Peyer's patch (tissue), 4 donors: Measurements from ENCODE around the gene RFX2. TPM values are rescaled to one million over a fixed set of nuclear protein-coding genes. Genes with fewer than 3 reads are reported as not detected.
A peak's percentile ranks its signal among the peaks of the same experiment; 100 is the strongest.

Experiments
- DNase-seq, 3 donors: peaks; one replicate each; pipeline ENCODE4 v3.0.0-alpha.2; 2017 to 2019
- H3K27ac ChIP-seq, 4 donors: fragments of 200-600 bp; sonication (generic); one replicate each; pipeline ENCODE4 v1.5.1; 2016 to 2019
- H3K27me3 ChIP-seq, 2 donors: fragments of 200-600 bp; sonication (generic); one replicate each; pipeline ENCODE4 v1.5.1; 2019
- H3K36me3 ChIP-seq, 3 donors: fragments of 200-600 bp; sonication (generic); one replicate each; pipeline ENCODE4 v1.5.1; 2016 to 2019
- H3K4me1 ChIP-seq, 4 donors: fragments of 200-600 bp; sonication (generic); one replicate each; pipeline ENCODE4 v1.5.1; 2016 to 2019
- H3K4me3 ChIP-seq, 4 donors: fragments of 200-600 bp; sonication (generic); 1 replicate in 3 of 4; 2 replicates in 1 of 4; pipeline ENCODE4 v1.5.1; 2016 to 2019; ENCODE audit warnings: mild to moderate bottlenecking in 1 of 4
- H3K9me3 ChIP-seq, 4 donors: fragments of 200-600 bp; sonication (generic); one replicate each; pipeline ENCODE4 v1.5.1; 2016 to 2019; ENCODE audit warnings: mild to moderate bottlenecking in 1 of 4
- POLR2A ChIP-seq, 2 donors: fragments of 450-650 bp; IDR thresholded peaks; one replicate each; pipeline ENCODE4 v1.5.1; 2017; ENCODE audit warnings: antibody characterized with exemption in 2 of 2, mild to moderate bottlenecking in 2 of 2, moderate library complexity in 2 of 2
- total RNA-seq, 4 donors: library from RNA; depleted of rRNA; stranded (reverse); fragments of >200 nt; gene quantifications; one replicate each; pipeline ENCODE4 v1.1.0, GENCODE V29; 2016
- TF ChIP-seq, protein P1 (sequence below), 6 experiments: fragments of 450-650 bp in 4 of 6; fragments of 200-600 bp in 2 of 6; sonication (generic) in 1 of 6; IDR thresholded peaks; one replicate each; pipeline ENCODE4 v1.5.1; 2017 to 2019; ENCODE audit warnings: antibody characterized with exemption in 6 of 6, mild to moderate bottlenecking in 3 of 6, moderate library complexity in 1 of 6

The RFX2 gene
- total RNA-seq, 4 donors from 2014 or later, result 2.6 to 33.9 (median 10.3) TPM

DNA sequence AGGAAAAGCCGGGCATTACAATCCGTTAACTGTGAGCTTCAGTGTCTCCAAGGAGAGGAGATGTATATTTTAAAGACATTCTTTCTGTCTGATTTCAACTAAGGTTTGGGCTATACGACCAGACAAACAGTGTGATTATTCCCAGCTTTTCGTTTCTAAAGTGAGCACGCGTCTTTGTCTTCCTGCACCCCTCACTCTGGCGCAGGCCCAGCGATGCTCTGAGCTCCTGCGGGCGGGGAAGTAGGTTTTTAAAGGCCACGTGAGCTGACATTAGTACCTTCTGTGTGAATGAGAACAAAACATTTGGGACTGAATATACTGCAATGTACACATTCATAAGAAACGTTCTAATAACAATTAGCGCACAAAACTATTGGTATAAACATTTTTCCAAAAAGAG lies 117.1 kb downstream of the RFX2 start:
- H3K36me3 ChIP-seq, result peaks cover 0 to 16% (median 0%) of the 10 kb centered on the region in 3 donors
- no peaks in the 10 kb centered on the region for H3K9me3 ChIP-seq
- H3K4me1 ChIP-seq, result peaks cover 0 to 9% (median 0%) of the 10 kb centered on the region in 4 donors
- H3K4me3 ChIP-seq, result no peak overlapping the region
- DNase-seq, result no peak
- TF ChIP-seq, protein P1, sequence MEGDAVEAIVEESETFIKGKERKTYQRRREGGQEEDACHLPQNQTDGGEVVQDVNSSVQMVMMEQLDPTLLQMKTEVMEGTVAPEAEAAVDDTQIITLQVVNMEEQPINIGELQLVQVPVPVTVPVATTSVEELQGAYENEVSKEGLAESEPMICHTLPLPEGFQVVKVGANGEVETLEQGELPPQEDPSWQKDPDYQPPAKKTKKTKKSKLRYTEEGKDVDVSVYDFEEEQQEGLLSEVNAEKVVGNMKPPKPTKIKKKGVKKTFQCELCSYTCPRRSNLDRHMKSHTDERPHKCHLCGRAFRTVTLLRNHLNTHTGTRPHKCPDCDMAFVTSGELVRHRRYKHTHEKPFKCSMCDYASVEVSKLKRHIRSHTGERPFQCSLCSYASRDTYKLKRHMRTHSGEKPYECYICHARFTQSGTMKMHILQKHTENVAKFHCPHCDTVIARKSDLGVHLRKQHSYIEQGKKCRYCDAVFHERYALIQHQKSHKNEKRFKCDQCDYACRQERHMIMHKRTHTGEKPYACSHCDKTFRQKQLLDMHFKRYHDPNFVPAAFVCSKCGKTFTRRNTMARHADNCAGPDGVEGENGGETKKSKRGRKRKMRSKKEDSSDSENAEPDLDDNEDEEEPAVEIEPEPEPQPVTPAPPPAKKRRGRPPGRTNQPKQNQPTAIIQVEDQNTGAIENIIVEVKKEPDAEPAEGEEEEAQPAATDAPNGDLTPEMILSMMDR (IDR thresholded peaks at IDR 0.05), result no peak
- no peak for TF ChIP-seq POLR2A (IDR thresholded peaks at IDR 0.05)
- H3K27me3 ChIP-seq, result no peaks in the 10 kb centered on the region
- peak overlapping the region in 2 of 4 donors; percentile 15 to 22 for H3K27ac ChIP-seq

- no peak for DNase-seq
- Histone ChIP-seq H3K9me3 (no peaks in the 10 kb centered on the region), H3K4me1 (peaks cover 0 to 9% (median 0%) of the 10 kb centered on the region in 4 donors), H3K4me3 (no peak overlapping the region), H3K27me3 (no peaks in the 10 kb centered on the region), H3K27ac (peak overlapping the region in 2 of 4 donors; percentile 15 to 22), H3K36me3 (peaks cover 0 to 15% (median 0%) of the 10 kb centered on the region in 3 donors)
- no peak for TF ChIP-seq POLR2A (IDR thresholded peaks at IDR 0.05)
- TF ChIP-seq, protein P1 (IDR thresholded peaks at IDR 0.05), result no peak
Observed at GRCh38 chr19:5992756-5993155, 117.5 kb downstream of the RFX2 start.

- H3K36me3 ChIP-seq, result peaks cover 0 to 8% (median 0%) of the 10 kb centered on the region in 3 donors
- TF ChIP-seq POLR2A (IDR thresholded peaks at IDR 0.05), result no peak
- TF ChIP-seq, protein P1 (IDR thresholded peaks at IDR 0.05), result no peak
Observed at GRCh38 chr19:5991244-5991838, 119.0 kb downstream of the RFX2 start.

DNA sequence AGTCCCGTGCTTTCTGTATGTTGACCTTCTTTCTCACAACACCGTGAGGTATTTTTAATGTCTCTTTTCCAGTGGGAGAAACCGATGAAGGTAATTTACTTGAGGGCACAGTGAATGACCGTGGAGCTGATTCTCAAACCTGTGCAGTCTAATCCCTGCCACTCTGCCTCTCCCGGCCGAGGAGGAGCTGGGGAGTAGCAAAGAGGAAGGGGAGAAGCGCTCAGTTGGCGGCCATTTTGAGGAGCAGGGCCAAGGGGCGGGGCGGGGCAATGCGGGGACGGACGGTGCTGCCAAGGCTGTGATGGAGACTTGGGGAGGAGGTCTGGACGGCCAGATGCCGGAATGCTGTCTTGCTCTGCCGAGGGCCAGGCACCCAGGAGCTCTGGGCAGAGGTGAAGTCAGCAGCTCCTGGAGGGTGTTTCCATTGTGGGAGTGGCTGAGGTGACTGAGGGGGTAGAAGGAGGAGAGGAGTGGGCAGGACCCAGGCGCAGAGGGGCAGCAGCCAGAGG lies 120.0 kb downstream of the RFX2 start:
- DNase-seq, result no peak
- H3K27me3 ChIP-seq, result no peaks in the 10 kb centered on the region
- no peak for TF ChIP-seq POLR2A (IDR thresholded peaks at IDR 0.05)
- TF ChIP-seq, protein P1 (IDR thresholded peaks at IDR 0.05), result no peak
- peaks cover 0 to 9% (median 0%) of the 10 kb centered on the region in 4 donors for H3K4me1 ChIP-seq
- no peak overlapping the region for H3K4me3 ChIP-seq
- no peak overlapping the region for H3K27ac ChIP-seq
- H3K36me3 ChIP-seq, result peaks cover 0 to 4% (median 0%) of the 10 kb centered on the region in 3 donors
- H3K9me3 ChIP-seq, result no peaks in the 10 kb centered on the region

More at GRCh38 chr19:5991244-5991838, 119.0 kb downstream of the RFX2 start:
- Histone ChIP-seq H3K27ac (no peak overlapping the region), H3K4me3 (no peak overlapping the region), H3K9me3 (no peaks in the 10 kb centered on the region), H3K27me3 (no peaks in the 10 kb centered on the region), H3K4me1 (peaks cover 0 to 9% (median 0%) of the 10 kb centered on the region in 4 donors)
- no peak for DNase-seq

DNA sequence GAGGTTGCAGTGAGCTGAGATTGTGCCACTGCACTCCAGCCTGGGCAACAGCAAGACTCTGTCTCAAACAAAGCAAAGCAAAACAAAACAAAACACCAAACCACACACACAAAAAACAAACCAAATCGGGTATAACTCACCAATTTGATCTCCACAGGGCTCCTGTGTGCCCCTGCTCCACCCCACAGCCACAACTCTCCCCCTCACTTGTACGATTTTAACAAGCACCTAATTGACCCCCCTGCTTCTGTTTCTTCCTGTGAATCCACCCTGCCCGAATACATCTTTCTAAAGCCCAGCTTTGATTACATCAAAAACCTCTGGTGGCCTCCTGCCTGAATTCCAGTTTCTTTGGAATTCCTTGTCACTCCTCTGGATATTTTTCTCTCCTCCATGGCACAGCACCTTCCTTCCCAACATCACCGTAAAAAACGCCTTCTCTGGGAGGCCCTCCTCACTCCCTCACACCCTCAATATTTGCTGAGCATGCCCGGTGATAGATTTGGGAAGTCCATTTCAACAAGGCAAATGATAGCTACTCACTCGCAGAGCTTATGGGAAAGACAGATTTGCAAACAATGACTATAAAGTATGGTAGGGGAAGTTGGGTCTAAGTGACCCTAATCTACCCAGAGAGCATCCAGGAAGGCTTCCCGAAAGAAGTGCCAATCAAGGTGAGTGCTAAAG lies 120.8 kb downstream of the RFX2 start:
- no peak overlapping the region for H3K4me3 ChIP-seq
- no peaks in the 10 kb centered on the region for H3K27me3 ChIP-seq
- DNase-seq, result no peak
- H3K4me1 ChIP-seq, result peaks cover 0 to 9% (median 0%) of the 10 kb centered on the region in 4 donors
- H3K36me3 ChIP-seq, result no peaks in the 10 kb centered on the region
- no peak overlapping the region for H3K27ac ChIP-seq
- H3K9me3 ChIP-seq, result no peaks in the 10 kb centered on the region
- TF ChIP-seq POLR2A (IDR thresholded peaks at IDR 0.05), result no peak
- TF ChIP-seq, protein P1 (IDR thresholded peaks at IDR 0.05), result no peak
